ENCODE measurements around the gene SASH1.

SASH1 gene

DNA sequence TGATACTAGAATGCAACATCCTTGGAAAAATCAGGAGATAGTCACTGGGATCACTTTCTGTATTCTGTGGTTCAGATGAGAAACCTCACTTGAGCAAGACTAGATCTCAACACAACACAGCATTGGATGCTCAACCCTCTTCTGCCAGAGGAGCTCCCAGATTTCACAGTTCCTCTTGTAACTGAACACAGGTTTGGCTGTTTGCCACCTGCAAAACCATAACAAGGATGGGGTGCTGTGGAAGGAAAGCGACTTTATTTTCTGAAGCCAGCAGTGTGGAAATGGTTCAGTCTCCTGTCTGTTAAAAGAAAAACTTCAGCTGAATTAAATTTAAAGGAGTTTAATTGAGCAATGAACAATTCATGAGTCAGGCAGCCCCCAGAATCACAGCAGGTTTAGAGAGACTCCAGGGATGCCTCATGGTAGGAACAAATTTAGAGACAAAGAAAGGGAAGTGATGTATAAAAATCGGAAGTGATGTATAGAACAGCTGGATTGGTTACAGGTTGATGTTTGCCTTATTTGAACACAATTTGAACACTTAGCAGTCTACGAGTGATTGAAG, 254.3 kb downstream of the SASH1 start:
- no peak for DNase-seq

DNA sequence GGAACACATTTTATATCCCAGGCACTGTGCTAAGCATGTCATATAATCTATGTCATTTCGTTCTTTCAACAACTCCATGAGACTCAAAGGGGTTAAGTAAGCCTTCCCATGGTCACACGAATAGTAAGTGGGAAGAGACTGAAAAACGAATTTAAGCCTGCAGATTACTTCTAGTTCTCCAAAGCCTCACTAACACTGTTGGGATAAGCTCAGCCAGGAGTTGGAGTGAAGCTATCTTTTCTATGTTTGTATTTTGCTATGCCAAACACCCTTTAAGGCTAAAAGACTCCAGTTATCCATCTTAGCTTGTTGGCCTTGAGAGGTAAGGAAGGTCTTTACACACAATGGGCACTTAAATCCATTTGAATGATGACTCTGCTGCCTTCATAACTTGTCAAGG, 256.1 kb downstream of the SASH1 start:
- no peak for DNase-seq

DNA sequence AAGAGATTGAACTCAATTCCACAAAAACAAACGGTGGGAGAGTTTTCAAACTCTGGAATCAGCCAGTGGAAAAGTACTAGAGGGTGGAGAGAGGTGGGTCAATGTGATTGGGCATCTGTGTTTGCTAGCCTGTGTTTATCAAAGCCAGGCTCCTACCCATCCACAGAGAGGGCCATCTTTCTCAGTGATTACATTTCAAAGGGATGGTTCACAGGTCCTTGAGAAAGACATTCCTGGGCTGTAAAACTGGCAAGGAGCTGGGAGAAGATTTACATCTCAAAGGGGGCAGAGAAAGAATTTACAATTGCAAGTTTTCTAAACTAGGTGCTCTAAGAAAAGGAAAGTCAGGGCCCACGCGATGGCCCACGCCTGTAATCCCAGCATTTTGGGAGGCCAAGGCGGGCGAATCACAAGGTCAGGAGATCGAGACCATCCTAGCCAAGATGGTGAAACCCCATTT, 257.4 kb downstream of the SASH1 start:
- no peak for DNase-seq
